Measurements from ENCODE around the gene NFKBIE.

Gene NFKBIE

GRCh38 chr6:44264154-44265006 lies 971 bp downstream of the NFKBIE start:
- no peaks in the 10 kb centered on the region for H3K9me3 Mint-ChIP-seq
- H3K27ac Mint-ChIP-seq, result peak overlapping the region; percentile 99
- peak overlapping the region; percentile 98 for H3K4me3 Mint-ChIP-seq
- H3K27me3 Mint-ChIP-seq, result peaks cover 8 to 11% of the 10 kb centered on the region in 2 donors
- H3K36me3 Mint-ChIP-seq (ENCODE audit: insufficient read depth), result peaks cover 51% of the 10 kb centered on the region
- ATAC-seq (replicated peaks), result peak; percentile 25
- peaks cover 38 to 39% of the 10 kb centered on the region in 2 donors for H3K4me1 Mint-ChIP-seq (ENCODE audit: low read depth in 2 of 2)
- peak in 1 of 3 experiments; percentile 33 for DNase-seq

DNA sequence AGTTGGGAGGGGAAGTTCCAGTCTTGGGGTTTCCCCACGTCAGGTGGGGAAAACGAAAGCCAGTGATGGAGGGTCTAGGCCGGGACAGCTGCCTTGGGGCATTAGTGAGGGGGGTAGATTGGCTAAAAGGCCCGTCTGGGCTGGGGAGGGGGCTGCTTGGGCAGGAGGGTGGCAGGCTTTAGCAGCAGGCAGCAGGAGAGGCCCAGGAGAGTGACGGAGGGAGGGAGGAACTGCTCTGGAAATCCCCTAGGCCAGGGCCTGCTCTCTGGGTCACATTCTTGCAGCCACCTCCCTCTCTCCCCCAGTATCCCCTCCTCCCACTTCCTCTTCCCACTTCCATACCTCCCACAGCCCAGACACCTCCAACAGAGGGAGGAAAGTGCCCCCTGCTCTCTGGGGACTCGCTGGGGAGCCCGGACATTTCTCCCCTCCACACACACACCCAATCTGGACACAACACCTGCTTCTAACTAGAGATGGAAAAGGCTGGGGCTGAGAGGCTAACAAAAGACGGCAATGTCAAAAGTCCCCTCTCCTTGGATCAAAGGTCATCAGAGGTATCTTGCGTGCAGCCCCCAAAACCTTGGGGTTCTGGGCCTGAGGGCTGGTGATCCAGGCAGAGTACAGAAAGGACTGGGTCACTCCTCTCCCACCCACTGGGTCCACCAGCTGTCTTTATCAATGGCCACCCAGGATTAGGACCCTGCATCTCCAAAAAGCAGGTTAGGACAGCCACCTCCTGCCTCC lies 1.8 kb downstream of the NFKBIE start:
- H3K27me3 Mint-ChIP-seq, result peaks cover 0 to 3% of the 10 kb centered on the region in 2 donors
- H3K4me1 Mint-ChIP-seq (ENCODE audit: low read depth in 2 of 2), result peaks cover 39 to 40% of the 10 kb centered on the region in 2 donors
- H3K9me3 Mint-ChIP-seq, result no peaks in the 10 kb centered on the region
- ATAC-seq (replicated peaks) (peak; percentile 42), DNase-seq (peak in 1 of 3 experiments; percentile 44)
- peak overlapping the region; percentile 99 for H3K27ac Mint-ChIP-seq
- H3K4me3 Mint-ChIP-seq, result peak overlapping the region; percentile 98
- peaks cover 55% of the 10 kb centered on the region for H3K36me3 Mint-ChIP-seq (ENCODE audit: insufficient read depth)

DNA sequence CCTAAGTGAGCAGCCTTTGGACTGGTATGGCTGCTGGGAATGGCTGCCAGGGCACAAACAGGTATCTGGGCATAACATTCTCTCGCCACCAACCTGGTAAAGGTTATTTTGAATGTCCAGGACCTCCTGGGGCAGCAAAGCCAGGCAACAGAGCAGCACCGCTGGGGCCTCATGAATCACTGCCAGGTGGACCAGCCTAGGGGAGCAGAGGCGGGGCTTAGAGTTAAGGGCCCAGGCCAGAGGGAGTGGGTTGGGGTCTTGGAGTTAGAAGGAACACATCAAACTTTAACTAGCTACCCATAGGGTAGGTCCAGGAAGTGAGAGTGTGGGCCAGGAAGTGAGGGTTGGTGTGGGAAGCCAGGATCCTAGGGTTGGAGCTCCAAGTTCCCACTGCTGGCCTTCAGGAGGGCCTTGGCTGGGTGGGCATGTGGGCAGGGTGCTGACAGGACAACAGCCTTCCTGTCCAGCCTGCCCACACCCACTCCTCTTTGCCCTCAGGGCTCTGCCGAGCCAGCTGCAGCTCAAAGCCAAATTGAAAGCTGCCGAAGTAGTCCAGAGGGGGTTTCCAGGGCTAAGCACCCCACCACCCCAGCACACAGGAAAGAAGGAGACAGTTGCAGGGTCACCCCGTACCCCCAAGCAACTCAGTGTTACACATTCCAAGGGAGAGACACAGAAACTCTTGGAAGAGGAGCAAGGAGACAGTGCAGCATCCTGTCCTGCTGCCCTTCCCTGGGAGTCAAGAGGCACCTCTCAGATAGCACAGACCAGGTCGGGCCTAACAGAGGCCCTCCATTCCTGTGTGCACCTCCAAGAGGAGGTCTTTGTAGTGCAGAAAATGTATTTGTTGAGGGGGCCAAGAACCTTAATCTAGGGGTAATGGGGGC lies 2.6 kb downstream of the NFKBIE start:
- H3K27me3 Mint-ChIP-seq, result no peaks in the 10 kb centered on the region
- peaks cover 45 to 48% of the 10 kb centered on the region in 2 donors for H3K4me1 Mint-ChIP-seq (ENCODE audit: low read depth in 2 of 2)
- DNase-seq (no peak), ATAC-seq (replicated peaks) (peak; percentile 1)
- H3K4me3 Mint-ChIP-seq, result peak overlapping the region; percentile 98
- H3K27ac Mint-ChIP-seq, result peak overlapping the region; percentile 99
- H3K9me3 Mint-ChIP-seq, result no peaks in the 10 kb centered on the region
- H3K36me3 Mint-ChIP-seq (ENCODE audit: insufficient read depth), result peaks cover 60% of the 10 kb centered on the region

- peak overlapping the region in 1 of 2 donors; percentile 99 for H3K27ac Mint-ChIP-seq
- no peak for ATAC-seq (replicated peaks)
Measured at GRCh38 chr6:44261581-44261980, 3.8 kb downstream of the NFKBIE start.

GRCh38 chr6:44260451-44261297 lies 4.7 kb downstream of the NFKBIE start:
- Mint-ChIP-seq H3K4me3 (no peak overlapping the region), H3K27ac (no peak overlapping the region)

More at GRCh38 chr6:44261581-44261980, 3.8 kb downstream of the NFKBIE start:
- Mint-ChIP-seq H3K9me3 (no peaks in the 10 kb centered on the region), H3K27me3 (no peaks in the 10 kb centered on the region), H3K4me3 (peak overlapping the region in 1 of 2 donors; percentile 98), H3K4me1 (ENCODE audit: low read depth in 2 of 2) (peaks cover 46 to 48% of the 10 kb centered on the region in 2 donors), H3K36me3 (ENCODE audit: insufficient read depth) (peaks cover 67% of the 10 kb centered on the region)
- DNase-seq, result no peak

DNA sequence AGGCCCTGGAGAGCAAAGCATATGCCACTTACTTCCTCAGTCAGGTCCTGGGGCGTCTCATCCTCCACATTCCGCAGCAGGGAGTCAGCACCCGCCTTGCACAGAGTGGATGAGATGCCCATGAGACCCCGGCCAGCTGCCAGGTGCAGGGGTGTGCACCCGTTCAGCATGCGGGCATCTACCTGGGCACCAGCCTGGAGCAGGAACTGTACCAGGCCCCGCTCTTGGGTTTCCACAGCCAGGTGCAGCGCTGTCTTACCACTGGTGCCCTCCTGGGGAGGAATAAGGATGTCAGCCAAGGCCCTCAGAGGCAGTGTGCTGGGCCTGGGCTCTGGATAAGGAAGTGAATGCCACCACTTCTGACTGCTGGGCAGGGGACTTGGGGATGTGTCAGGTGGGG lies 5.3 kb downstream of the NFKBIE start:
- no peak overlapping the region for H3K27ac Mint-ChIP-seq
- peaks cover 61 to 63% of the 10 kb centered on the region in 2 donors for H3K4me1 Mint-ChIP-seq (ENCODE audit: low read depth in 2 of 2)
- H3K36me3 Mint-ChIP-seq (ENCODE audit: insufficient read depth), result peaks cover 81% of the 10 kb centered on the region
- H3K9me3 Mint-ChIP-seq, result no peaks in the 10 kb centered on the region
- H3K4me3 Mint-ChIP-seq, result no peak overlapping the region
- DNase-seq (no peak), ATAC-seq (replicated peaks) (no peak)
- H3K27me3 Mint-ChIP-seq, result no peaks in the 10 kb centered on the region

More at GRCh38 chr6:44260451-44261297, 4.7 kb downstream of the NFKBIE start:
- peaks cover 75% of the 10 kb centered on the region for H3K36me3 Mint-ChIP-seq (ENCODE audit: insufficient read depth)
- peaks cover 54 to 56% of the 10 kb centered on the region in 2 donors for H3K4me1 Mint-ChIP-seq (ENCODE audit: low read depth in 2 of 2)
- no peaks in the 10 kb centered on the region for H3K9me3 Mint-ChIP-seq
- no peak for DNase-seq
- no peak for ATAC-seq (replicated peaks)
- no peaks in the 10 kb centered on the region for H3K27me3 Mint-ChIP-seq

- peak overlapping the region; percentile 85 to 88 for H3K4me3 Mint-ChIP-seq
- H3K36me3 Mint-ChIP-seq (ENCODE audit: insufficient read depth), result peaks cover 82% of the 10 kb centered on the region
- ATAC-seq (replicated peaks), result no peak
- no peak for DNase-seq
- no peaks in the 10 kb centered on the region for H3K27me3 Mint-ChIP-seq
- peak overlapping the region; percentile 46 to 83 for H3K27ac Mint-ChIP-seq
- peaks cover 61 to 63% of the 10 kb centered on the region in 2 donors for H3K4me1 Mint-ChIP-seq (ENCODE audit: low read depth in 2 of 2)
- no peaks in the 10 kb centered on the region for H3K9me3 Mint-ChIP-seq
Measured at GRCh38 chr6:44258921-44259320, 6.4 kb downstream of the NFKBIE start.

- peak overlapping the region; percentile 83 to 91 for H3K27ac Mint-ChIP-seq
- no peaks in the 10 kb centered on the region for H3K9me3 Mint-ChIP-seq
- ATAC-seq (replicated peaks) (no peak), DNase-seq (no peak)
- H3K36me3 Mint-ChIP-seq (ENCODE audit: insufficient read depth), result peaks cover 84% of the 10 kb centered on the region
- peak overlapping the region; percentile 85 to 88 for H3K4me3 Mint-ChIP-seq
- H3K4me1 Mint-ChIP-seq (ENCODE audit: low read depth in 2 of 2), result peaks cover 58 to 63% of the 10 kb centered on the region in 2 donors
- no peaks in the 10 kb centered on the region for H3K27me3 Mint-ChIP-seq
Measured at GRCh38 chr6:44258325-44258863, 7.0 kb downstream of the NFKBIE start.

GRCh38 chr6:44257753-44258324 lies 7.5 kb downstream of the NFKBIE start:
- Mint-ChIP-seq H3K27me3 (no peaks in the 10 kb centered on the region), H3K9me3 (no peaks in the 10 kb centered on the region), H3K36me3 (ENCODE audit: insufficient read depth) (peaks cover 84% of the 10 kb centered on the region), H3K4me1 (ENCODE audit: low read depth in 2 of 2) (peaks cover 56 to 63% of the 10 kb centered on the region in 2 donors), H3K4me3 (peak overlapping the region; percentile 85 to 88), H3K27ac (peak overlapping the region; percentile 83 to 91)
- peak; percentile 11 for ATAC-seq (replicated peaks)
- no peak for DNase-seq

- peak; percentile 80 for ATAC-seq (replicated peaks)
Measured at GRCh38 chr6:44257025-44257752, 8.2 kb downstream of the NFKBIE start, which contains the start of gene SLC35B2. Gene SLC35B2, minus strand, starts transcription at chr6:44257528. Its CDS starts 118 bp downstream, at chr6:44257410.

DNA sequence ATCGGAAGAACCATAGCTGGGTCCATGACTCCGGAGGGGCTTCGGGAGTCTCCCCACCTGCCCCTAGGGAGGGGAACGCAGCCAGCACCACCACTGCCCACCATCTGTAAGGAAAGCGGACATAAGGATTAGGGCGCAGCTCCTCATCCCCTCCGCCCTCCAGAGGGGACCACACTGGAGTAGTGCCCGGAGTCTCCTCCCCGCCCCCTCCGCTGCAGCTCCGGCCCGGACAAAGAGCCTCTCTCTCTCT lies 8.7 kb downstream of the NFKBIE start:
- ATAC-seq (replicated peaks) (peak; percentile 9), DNase-seq (no peak)
- Mint-ChIP-seq H3K27me3 (no peaks in the 10 kb centered on the region), H3K9me3 (no peaks in the 10 kb centered on the region), H3K4me3 (peak overlapping the region; percentile 76 to 87), H3K4me1 (ENCODE audit: low read depth in 2 of 2) (peaks cover 52 to 59% of the 10 kb centered on the region in 2 donors), H3K36me3 (ENCODE audit: insufficient read depth) (peaks cover 86% of the 10 kb centered on the region), H3K27ac (peak overlapping the region; percentile 79 to 83)

More at GRCh38 chr6:44257025-44257752, 8.2 kb downstream of the NFKBIE start, which contains the start of gene SLC35B2:
- Mint-ChIP-seq H3K36me3 (ENCODE audit: insufficient read depth) (peaks cover 85% of the 10 kb centered on the region), H3K9me3 (no peaks in the 10 kb centered on the region), H3K27me3 (no peaks in the 10 kb centered on the region), H3K4me1 (ENCODE audit: low read depth in 2 of 2) (peaks cover 50 to 59% of the 10 kb centered on the region in 2 donors), H3K4me3 (peak within 1 kb of the TSS; percentile 85 to 88), H3K27ac (peak within 1 kb of the TSS; percentile 83 to 91)
- peak; percentile 56 to 71 (median 60) for DNase-seq

Data from effector memory CD8-positive, alpha-beta T cell (primary cell).